Measurements from ENCODE around the gene PTBP3.
A peak's percentile ranks its signal among the peaks of the same experiment; 100 is the strongest.
"Not testable (repeated sequence)": the region's sequence is repeated elsewhere in the genome, so short reads cannot be mapped to it uniquely, and the experiment has no call there.

Gene PTBP3

DNA sequence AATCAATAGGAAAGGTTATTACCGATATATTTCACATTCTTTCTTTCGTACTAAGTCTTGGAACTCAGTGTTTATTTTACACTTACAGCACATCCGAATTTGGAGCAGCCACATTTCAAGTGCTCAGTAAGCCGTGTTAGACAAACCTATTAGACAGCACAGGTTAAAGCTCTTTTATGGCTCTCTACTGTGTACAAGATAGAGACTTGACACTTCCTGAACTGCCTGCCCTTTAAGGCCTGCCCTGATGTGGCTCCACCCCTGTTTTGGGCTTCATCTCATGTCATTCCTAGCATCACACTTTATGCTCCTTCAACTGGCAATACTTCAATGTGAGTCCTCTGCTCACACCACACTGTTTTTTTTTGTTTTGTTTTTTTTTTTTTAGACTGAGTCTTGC lies 134.8 kb downstream of the PTBP3 start:
- DNase-seq = peak; percentile 70

DNA sequence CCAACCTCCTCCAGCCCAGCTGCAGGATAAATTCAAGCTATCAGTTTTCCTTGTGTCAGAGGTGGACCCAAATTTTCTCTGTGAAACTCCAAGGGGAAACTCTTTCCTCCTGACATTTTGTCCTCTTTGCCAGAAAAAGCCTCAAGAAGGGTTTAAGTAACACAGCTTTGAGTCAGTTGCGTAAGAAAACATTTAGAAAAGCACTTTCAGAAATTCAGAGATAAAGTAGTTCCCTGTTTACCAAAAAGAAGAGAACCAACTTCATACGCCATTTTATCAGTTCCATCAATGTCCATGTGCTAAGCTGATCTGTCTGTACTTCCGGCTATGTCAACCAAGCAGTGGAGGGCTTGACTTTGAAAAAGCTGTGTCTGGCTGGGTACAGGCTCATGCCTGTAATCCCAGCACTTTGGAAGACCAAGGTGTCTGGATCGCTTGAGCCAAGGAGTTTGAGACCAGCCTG lies 138.4 kb downstream of the PTBP3 start:
- DNase-seq = no peak

DNA sequence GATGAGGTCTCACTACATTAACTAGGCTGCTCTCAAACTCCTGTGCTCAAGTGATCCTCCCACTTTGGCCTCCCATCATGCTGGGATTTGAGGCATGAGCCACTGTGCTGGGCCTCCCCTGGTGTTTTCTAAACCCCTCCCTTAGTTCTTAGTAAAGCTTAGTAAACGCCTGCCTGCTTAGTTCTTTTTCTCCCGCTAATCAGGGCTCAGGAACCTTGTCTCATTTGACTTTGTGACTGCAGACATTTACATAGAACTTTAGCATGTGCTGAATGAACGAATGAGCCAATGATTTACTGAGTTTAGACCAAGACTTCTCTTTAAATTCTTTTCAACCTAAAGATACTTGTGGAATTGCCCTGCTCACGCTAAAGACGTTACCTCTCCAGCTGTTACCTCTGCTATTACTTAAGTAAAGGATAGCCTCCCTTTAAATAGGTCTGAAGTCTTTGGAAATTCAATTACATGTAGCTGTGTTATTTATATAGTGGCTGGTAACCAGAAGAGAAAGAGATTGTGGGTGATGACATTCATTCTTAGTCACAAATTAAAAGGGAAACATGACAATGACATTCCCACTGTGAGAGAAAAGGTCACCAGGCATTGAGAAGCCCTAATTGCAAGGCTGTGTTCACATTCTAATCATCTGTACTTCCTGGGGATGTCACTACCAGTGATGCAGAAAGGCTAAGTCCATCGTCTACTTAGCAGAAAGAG lies 139.7 kb downstream of the PTBP3 start:
- DNase-seq = no peak

DNA sequence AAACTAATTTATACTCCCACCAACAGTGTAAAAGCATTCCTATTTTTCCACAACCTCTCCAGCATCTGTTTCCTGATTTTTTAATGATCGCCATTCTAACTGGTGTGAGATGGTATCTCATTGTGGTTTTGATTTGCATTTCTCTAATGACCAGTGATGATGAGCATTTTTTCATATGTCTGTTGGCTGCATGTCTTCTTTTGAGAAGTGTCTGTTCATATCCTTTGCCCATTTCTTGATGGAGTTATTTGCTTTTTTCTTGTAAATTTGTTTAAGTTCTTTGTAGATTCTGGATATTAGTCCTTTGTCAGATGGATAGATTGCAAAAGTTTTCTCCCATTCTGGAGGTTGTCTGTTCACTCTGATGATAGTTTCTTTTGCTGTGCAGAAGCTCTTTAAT lies 143.1 kb downstream of the PTBP3 start:
- DNase-seq = not testable (repeated sequence)

DNA sequence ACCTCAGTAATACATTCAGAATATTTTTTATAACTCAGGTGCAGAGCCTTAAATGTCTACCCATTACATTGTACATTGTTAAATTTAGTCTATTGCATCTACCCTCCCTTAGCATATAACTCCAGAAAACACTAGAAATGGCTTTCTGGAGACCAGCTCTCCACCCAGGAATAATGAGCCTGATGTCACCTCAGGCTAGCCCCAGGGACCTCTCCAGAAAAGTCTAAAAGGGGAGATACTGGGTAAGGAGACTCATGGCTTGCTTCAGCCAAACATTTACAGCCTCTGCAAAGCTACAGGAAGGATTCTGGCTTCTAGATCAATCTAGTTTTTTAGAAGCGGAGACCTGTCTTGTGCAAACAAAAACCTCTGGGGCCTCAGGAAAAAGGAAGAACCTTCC lies 144.5 kb downstream of the PTBP3 start:
- no peak for DNase-seq

DNA sequence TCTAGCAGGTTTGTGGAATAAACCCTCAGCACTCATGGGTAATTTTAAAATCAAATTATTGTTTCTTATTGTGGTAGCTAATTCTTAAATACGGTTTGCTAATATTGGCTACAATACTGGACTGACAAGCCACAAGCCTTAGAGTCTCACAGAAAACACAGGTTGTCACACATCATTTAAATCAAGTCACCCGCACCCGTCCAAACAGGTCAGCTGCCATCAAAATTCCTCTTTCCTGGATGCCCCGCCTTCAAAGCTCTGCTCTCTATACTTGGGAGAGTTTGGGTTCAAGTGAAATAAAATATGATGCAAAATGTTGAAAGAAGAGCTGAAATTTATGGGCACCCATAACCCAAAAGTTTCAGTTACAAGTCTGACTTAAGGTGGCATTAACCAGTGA lies 146.0 kb downstream of the PTBP3 start:
- DNase-seq = peak; percentile 14

DNA sequence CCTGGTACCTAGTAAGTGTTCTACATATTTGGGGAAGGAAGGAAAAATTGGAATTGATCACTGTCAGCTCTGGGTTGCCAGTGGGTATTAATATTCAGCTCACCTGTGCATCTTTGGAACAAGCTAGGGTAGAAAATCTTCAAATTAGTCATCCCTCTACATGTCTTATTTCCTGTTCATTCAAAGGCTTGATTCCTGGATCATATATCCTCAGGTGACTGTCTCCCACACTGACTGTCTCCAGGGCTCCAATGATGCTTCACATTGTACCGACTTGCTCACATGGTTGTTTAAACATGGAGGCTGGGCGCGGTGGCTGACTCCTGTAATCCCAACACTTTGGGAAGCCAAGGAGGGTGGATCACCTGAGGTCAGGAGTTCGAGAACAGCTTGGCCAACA lies 146.7 kb downstream of the PTBP3 start:
- no peak for DNase-seq

DNA sequence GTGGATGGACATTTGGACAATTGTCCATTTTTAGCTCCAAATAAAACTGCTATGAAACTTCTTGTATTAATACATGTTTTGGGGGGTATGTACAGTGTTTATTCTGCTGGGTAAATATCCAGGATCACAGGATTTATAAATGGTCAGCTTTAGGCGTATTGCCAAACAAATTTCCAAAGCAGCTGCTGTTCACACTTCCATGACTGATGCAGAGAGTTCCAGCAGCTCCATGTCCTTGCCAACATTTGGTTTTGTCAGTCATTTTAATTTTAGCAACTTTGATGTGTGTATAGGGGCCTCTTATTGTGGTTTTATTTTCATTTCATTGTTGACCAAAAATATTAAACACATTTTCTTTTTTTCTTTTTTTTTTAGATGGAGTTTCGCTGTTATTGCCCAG lies 148.5 kb downstream of the PTBP3 start:
- no peak for DNase-seq

DNA sequence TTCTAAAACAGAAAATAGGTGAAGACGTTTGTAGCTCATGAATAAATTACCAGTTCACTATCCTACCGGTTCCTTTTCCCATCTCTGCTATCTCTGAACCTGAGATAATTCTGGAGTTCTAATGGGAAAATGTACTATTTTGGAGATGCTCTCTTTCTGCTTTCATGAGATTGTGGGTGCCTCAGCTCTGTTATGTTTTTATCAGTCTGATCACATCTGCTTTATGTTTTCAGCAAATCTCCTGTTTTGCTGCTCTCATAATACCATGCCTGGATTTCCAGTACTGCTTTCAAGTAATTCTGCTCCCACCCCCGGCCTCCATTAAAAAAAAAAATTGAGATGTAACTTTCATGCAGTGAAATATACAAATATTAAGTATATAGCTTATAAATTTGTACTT lies 149.2 kb downstream of the PTBP3 start:
- DNase-seq = no peak

DNA sequence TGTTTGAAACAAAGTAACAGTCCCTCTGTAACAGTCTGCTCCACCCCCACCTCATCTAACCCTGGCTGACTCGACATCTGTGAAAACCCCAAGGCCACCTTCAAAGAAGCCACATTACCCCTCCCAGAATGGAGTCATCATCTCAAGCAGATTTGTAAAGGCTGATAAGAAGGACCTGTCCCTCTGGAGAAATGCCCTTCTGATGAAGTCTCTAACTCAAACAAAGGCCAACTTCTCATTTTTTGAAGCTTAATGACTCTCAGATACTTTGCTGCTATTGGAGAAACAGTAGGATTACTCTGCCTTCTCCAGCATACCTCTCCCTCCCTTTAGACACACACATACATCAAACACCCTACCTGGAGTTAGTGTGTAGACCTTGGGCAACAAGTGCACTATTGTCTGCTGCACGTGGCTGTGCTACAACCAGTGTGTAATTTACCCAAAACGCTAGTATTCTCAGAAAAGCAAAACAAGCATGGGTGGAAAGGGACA lies 153.0 kb downstream of the PTBP3 start:
- DNase-seq = no peak

DNA sequence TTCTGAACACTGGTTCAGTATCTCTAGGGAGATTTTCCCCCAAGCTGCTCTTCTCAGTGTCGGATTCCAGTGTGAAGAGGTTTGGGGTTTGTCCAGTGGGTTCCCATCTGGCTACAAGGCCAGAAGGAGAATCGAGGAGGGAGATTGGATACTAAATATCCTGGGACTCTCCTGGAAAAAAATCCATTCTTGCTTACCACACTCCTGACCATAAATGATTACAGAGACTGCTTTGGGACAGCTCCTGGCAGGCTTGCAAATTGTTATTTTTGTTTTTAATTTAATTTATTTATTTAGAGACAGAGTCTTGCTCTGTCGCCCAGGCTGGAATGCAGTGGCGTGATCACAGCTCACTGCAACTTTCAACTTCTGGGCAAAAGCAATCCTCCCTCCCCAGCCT lies 153.6 kb downstream of the PTBP3 start:
- DNase-seq = no peak

DNA sequence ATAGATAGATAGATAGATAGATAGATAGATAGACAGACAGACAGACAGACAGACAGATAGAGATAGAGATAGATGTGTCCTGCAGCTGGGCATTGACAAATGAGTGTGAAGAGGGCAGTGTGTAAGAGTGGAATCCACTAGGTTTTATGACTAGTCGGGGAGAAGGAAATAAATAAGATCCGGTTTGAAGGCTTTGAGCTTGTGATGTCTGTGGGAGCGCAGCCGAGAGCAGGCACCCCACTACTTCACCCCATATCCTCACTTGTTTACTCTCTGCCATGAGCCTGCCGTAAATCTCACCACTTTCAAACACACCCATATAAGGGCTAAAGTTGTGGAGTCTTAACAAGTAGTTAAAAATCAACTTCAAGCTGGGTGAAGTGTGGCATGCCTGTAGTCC lies 156.9 kb downstream of the PTBP3 start:
- no peak for DNase-seq

DNA sequence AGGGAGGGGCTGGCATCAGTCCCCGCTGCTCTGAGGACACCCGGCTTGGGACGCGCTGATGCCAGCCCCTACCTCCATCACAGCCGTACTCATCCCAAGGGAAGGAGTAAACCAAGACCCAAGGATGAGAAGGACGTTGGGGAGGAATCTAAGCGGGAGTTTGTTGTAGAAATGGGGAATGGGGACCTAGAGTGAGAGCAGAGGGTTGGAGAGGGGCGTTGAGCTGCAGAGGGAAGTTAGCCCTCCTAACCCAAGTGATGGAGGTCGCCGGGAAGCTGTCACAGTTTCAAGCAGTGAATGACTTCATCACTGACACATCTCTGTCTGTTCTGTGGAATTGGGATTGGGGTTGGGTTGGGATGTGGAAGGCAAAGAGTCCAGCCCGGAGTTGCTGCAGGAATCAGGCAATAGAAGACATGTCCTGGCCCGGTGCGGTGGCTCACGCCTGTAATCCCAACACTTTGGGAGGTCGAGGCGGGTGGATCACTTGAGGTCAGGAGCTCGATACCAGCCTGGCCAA lies 157.6 kb downstream of the PTBP3 start:
- DNase-seq = no peak

DNA sequence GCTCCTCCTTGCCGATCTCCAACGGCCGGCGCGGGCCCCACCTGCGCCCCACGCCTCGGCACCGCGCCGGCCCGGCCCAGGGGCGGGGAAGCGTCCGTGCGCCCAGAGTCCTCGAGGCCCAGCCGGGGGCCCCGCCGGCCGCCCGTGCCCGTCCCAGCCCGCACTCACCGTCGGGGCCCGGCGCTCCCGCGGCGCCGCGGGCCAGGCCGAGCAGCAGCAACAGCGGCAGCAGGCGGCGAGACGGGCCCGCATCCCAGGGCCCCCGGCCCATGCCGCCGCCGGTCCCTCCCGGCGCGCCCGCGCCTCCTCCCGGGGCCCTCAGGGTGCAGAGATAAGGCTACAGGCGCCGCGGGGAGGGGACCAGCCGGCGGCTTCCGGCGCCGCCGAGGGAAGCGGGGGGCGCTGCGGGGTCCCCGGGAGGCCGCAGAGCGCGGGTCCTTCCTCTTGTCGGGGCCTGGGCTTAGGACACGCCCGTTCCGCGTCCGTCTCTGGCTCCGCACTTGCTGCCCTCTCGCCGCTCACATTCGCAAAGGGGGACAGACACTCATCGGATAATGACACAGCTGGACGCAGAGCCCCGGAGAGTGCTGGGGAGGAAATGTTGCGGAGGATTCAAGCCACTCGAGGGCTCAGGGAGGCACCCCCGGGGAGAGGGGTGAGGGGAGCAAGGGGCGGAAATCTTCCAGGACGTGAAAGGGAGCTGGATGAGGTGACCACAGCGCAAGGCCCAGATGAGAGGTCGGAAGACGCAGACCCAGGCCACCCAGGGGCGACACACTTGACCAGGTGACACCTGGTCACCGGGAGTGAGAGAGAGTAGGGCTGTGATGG lies 158.2 kb downstream of the PTBP3 start, which contains the start of gene SUSD1:
Gene SUSD1 (minus strand): TSS at position 333 of the 831 bp plus-strand sequence. CDS start 62 bp downstream, at position 271.
- DNase-seq = peak; percentile 9

DNA sequence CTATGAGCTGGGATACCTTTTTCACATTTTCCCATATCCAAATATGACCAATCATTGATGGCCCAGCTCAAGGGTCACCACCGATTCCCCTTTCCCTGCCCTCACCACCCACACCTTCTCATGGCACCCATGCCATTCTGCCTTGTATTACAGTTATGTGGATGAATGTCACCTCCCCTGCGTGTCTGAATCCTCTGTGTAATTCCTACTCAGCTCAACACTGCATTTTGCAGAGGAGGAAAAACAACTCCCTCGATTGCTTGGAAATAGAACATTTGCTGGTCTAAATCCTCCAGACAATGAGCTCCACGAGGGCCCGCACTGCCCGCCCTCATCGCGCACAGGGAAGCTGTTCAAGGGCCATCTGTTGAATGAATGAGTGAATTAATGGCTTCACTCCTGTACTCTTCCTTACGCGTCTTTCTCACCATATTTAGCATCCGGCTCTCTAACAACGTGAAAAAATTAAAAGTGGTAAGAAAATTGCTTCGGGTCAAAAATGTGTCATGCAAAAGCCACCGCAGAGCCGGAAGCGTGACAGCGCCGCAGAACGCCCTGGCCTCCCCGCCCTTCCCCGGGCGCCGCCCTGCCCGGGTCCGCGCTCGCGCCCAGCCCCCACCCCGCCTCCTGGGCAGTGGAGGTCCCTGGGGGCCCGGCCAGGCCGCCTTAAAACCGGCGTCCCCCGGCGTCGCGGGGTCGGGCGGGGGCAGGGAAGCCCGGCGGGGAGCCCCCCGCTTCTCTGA lies 159.0 kb downstream of the PTBP3 start:
- peak; percentile 79 for DNase-seq

DNA sequence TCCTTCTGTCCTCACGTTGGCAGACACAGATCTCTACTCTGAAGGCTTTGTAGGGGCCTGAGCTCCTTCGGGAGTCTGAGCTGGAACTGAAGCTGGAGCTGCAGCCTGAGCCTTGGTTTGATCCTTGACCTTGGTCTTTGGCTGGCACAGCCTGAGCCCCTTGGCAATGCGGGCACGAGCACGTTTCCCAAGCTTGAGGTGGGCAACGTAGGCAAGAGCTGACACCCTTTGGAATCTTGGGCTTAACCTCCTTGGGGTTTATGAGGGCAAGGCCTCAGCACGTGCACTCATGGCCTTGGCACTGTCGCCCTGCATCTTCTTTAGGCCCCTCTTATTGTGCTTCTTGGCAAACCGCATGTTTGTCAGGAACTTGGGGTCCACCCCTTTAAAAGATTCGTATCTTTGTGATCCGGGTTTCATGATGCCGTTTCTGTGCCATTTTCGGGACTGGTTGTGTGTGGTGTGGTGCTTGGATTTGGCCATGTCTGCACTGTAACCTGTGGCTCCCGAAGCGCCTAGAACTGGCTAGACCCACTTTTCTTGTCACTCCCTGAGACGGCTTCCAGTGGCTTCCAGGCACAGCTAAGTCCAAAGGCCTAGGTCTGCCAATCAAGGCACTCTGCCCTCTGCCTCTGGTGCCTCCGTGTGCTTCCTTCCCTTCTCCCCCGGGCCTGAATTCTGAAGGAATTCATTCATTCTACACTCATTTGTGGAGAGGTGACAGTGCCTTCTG lies 159.8 kb downstream of the PTBP3 start:
- no peak for DNase-seq

DNA sequence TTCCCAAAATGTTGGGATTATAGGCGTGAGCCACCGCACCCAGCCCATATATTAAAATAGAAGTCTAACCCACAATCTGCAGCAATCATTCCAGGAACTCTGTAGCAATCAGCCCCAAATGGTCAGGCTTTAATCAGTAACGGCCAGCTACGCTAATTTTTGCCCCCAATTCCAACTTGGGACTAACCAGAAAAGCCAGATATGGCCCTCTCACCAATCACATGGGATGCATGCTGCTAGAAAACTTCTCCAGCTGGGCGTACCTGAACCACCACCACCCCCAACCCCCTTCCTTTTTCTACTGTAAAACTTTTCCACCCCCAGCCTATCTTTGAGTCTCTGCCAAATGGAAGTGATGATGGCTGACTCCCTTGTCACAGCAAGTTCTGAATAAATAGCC lies 162.5 kb downstream of the PTBP3 start:
- no peak for DNase-seq

DNA sequence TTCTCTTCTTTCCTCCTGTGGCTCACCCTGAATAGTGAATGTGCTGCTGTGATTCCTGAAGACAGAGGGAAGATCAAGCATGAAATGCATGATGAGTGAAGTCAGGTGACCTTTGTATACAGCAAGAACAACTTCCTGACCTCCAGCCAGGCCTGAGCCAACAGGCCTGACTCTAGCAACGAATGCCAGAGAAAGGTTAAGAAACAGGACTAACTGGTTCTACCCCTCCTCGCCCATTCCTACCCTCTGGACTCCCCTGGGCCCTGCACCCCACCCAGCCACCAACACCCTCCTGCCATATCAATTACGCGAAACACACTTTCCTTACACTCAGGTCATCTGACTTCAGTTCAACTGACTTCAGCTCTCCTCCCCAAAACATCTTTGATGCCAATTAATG lies 163.2 kb downstream of the PTBP3 start:
- DNase-seq = peak; percentile 59

DNA sequence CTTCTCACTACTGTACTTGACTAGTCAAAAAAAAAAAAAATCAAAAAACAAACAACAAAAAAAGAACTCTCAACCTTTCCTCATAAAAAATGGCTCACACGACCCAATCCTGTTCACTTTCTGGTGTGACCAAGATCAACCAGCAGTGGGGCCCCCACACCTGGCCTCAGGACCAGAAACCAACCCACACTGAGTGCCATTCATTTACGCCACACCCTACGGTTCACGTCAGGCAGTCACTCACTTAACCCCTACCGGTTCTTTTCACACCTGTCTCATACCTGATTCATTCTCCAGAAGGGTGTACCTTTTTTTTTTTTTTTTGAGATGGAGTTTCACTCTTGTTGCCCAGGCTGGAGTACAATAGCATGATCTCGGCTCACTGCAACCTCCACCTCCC lies 164.1 kb downstream of the PTBP3 start:
- no peak for DNase-seq

DNA sequence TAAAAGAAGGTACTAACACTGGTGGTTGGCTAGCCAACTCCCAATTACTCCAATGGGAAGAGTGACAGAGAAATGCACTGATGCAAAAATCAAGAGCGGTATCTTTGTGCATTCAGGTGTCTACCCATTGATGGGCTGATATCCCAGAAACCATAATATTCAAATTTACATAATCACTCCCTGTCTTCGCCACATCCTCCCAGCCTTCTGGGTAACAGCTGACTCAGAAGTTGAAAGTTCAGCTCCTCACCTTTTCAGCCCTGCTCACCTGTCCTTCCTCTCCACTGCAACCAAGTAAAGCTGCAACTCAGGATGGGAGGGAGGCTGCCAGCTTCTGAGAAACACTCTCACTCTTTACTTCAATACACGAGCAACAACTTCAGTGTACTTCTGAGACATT lies 165.2 kb downstream of the PTBP3 start:
- DNase-seq = no peak
